ENCODE measurements around the gene NCS1. TPM values are rescaled to one million over a fixed set of nuclear protein-coding genes. Genes with fewer than 3 reads are reported as not detected.

Gene NCS1
- polyA plus RNA-seq, 3 donors: 25.8 to 27.4 (median 26.6) TPM

DNA sequence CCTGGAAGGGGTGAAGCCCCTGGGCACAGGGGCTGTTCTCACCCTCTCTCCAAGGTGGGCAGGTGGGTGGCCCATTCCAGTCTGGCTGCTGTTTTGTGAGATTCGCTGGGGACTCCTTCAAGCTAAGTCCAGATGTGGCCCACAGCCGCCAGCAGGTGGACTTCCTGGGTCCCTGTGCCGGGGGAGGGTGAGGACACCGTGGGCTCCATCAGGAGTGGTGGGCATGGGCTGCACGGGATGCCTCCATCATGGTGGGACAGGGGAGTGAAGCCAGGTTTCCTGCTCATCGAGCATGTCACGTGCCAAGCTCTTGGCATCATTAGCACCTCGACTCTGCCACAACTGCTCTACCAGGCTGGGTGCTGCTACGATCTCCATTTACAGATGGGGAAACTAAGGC, 1.8 kb downstream of the NCS1 start:
- no peak for DNase-seq (ENCODE audit: low read depth in 3 of 3, low spot score in 2 of 3)

DNA sequence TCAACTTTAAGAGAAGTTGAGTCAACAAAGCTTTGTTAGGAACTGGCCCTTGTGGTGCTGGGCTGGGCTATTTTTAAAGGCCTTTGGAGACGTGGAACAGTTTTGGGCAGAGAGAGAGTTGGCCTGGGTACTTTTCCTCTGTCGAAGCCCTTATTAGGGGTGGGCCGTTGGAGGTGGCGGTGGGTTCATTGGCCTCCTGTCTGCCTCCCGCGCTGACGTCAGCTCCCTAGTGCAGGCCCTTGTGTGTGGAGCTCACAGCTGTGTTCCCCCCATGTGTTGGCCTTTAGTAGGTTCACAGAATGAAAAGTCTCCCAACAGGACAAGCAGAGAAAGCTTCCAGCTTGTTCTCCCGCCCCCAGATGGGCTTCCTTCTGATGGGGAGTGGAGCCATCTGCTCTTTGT, 2.7 kb downstream of the NCS1 start:
- no peak for DNase-seq (ENCODE audit: low read depth in 3 of 3, low spot score in 2 of 3)

DNA sequence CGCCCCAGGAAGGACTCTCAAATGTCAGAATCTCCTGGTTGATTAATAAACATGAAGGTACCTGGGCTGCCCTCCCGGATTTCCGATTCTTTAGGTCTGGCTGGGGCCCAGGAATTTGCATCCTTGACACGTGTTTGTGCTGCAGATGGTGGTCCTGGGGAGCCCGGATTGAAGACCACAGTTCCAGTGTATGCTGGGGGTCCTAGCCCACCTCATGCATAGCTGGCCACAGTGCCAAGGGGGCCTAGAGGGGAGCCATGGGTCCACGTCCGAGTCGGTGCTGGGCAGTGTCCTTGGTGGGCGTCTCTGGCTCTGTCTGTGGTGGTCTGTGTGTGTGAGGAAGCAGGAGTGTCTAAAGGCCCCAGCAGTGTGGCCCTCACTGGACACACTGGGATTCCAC, 3.2 kb downstream of the NCS1 start:
- DNase-seq (ENCODE audit: low read depth in 3 of 3, low spot score in 2 of 3): no peak

- DNase-seq (ENCODE audit: low read depth in 3 of 3, low spot score in 2 of 3): no peak
Observed at GRCh38 chr9:130176760-130177159, 4.6 kb downstream of the NCS1 start.

- DNase-seq (ENCODE audit: low read depth in 3 of 3, low spot score in 2 of 3): no peak
Observed at GRCh38 chr9:130177898-130178805, 5.9 kb downstream of the NCS1 start.

DNA sequence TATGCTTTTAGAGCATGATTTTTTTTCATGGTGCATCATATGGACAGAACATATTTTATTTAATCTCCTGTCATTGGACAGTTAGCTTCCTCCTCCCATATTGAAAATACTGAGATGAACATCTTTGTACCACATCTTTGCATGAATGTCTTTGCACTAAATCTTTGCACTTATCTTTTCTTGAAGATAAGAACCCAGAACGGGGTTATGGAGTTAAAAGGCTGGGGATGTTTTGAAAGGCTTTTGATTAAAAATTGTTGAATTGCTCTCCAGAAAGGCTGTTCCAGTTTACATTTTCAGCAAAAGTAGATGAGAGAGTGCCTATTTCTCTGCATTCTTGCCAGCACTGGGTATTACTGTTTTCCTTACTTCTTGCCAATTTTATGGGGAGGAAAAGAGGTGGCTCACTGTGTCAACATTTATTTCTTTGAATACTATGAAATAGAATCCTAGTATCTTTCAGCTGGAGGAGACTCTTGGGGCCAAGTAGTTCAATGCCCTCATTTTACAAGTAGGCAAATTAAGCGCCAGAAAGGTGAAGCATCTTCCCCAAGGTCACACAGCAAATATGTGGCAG, 7.2 kb downstream of the NCS1 start:
- DNase-seq (ENCODE audit: low read depth in 3 of 3, low spot score in 2 of 3): no peak

GRCh38 chr9:130180516-130180915, 8.3 kb downstream of the NCS1 start:
- no peak for DNase-seq (ENCODE audit: low read depth in 3 of 3, low spot score in 2 of 3)

GRCh38 chr9:130181678-130182380, 9.6 kb downstream of the NCS1 start:
- DNase-seq (ENCODE audit: low read depth in 3 of 3, low spot score in 2 of 3): no peak

GRCh38 chr9:130182381-130182909, 10.2 kb downstream of the NCS1 start:
- DNase-seq (ENCODE audit: low read depth in 3 of 3, low spot score in 2 of 3): no peak

- no peak for DNase-seq (ENCODE audit: low read depth in 3 of 3, low spot score in 2 of 3)
Observed at GRCh38 chr9:130183133-130183762, 11.0 kb downstream of the NCS1 start.

- DNase-seq (ENCODE audit: low read depth in 3 of 3, low spot score in 2 of 3): no peak
Observed at GRCh38 chr9:130185017-130185416, 12.8 kb downstream of the NCS1 start.

DNA sequence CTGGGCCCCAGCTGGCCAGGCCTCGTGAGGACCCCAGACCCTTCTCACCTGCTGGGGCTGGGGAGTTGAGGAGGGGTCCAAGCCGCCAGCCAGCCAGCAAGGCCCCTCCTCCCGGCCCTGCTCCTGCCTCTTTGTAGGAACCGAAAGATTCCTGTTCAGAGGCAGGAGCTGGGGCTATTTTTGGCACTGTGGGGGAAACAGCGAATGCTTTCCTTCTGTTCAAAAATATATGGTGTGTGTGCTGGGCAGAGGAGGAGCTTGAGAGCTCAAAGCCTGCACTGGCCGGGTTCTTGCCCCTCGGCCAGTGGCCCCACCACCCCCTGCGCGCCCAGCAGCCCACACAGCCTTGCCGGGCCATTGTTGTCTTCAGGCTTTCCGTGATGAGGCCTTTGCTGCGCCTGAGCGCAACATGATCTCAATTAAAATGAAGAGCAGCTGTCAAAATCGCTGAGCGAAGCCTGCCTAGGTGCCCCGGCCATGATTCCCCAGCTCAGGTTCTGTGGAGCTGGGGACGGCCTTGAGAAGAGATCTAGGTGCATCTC, 13.4 kb downstream of the NCS1 start:
- no peak for DNase-seq (ENCODE audit: low read depth in 3 of 3, low spot score in 2 of 3)

- DNase-seq (ENCODE audit: low read depth in 3 of 3, low spot score in 2 of 3): no peak
Observed at GRCh38 chr9:130186051-130186450, 13.8 kb downstream of the NCS1 start.

- DNase-seq (ENCODE audit: low read depth in 3 of 3, low spot score in 2 of 3): no peak
Observed at GRCh38 chr9:130186839-130187522, 14.8 kb downstream of the NCS1 start.

- no peak for DNase-seq (ENCODE audit: low read depth in 3 of 3, low spot score in 2 of 3)
Observed at GRCh38 chr9:130187523-130187846, 15.3 kb downstream of the NCS1 start.

DNA sequence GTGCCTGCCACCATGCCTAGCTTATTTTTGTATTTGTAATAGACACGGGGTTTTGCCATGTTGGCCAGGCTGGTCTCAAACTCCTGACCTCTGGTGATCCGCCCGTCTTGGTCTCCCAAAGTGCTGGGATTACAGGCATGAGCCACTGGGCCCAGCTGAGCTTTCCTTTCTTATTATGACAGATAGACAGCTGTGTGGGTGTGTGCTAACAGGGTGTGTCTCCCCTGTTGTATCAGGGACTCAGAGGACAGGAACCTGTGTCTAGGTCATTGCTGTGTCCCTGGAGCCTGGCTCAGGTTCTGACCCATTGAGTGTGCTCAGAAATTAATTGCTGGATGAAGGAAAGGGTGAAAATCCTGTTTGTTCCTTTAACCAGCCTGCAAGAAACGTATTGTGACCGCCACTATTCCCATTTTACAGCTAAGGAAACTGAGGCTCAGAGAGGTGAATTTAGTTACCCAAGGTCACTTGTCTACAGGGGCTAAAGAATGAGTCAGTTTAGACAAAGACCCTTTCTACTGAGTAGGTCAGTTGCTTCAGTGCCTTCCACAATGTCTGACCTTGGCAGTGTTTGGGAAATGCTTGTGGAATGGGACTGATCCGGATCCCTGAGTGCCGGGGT, 16.8 kb downstream of the NCS1 start:
- DNase-seq (ENCODE audit: low read depth in 3 of 3, low spot score in 2 of 3): no peak

DNA sequence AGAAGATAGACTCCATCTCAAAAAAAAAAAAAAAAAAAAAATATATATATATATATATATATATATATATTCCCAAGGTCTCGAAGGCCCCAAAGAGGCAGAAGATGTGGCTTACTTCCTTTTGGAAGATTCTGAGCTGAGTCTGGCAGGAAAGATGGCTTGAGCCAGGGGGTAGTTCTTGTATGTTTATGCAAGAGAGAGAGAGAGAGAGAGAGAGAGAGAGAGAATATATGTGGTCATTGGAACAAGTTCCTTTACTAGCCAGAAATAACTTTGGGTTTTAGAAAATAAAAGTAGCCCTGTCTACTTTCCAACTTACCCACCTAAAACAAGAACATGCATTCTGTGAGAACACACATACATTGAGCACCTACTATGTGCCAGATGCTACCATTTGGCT, 17.6 kb downstream of the NCS1 start:
- no peak for DNase-seq (ENCODE audit: low read depth in 3 of 3, low spot score in 2 of 3)

- no peak for DNase-seq (ENCODE audit: low read depth in 3 of 3, low spot score in 2 of 3)
Observed at GRCh38 chr9:130191068-130191748, 19.0 kb downstream of the NCS1 start.

DNA sequence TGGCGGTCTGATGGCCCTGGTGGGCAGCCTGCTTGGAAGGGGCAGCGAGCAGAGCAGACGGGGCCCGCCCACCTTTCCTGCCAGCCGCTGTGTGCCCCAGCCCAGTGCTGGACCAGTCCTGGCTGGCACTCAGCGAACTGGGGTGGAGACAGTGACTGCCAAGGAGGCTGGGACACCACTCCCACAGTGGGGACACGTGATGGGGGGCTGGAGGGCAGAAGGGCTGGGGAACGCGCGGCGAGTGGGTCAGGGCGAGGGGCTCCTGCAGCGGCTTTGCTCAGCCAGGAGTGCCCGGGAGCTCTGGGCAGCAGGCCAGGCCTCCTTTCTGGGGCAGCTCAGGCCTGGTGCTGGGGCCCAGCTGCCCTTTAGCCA, 19.5 kb downstream of the NCS1 start:
- DNase-seq (ENCODE audit: low read depth in 3 of 3, low spot score in 2 of 3): no peak

Data from right renal cortex interstitium (tissue), 3 donors.